ENCODE measurements around the gene SLC35E3. TPM values are rescaled to one million over a fixed set of nuclear protein-coding genes. Genes with fewer than 3 reads are reported as not detected.
"Not testable (repeated sequence)": the region's sequence is repeated elsewhere in the genome, so short reads cannot be mapped to it uniquely, and the experiment has no call there.

Gene SLC35E3
- total and polyA plus RNA-seq, 8 donors: 4.1 to 8.6 (median 5.7) TPM

DNA sequence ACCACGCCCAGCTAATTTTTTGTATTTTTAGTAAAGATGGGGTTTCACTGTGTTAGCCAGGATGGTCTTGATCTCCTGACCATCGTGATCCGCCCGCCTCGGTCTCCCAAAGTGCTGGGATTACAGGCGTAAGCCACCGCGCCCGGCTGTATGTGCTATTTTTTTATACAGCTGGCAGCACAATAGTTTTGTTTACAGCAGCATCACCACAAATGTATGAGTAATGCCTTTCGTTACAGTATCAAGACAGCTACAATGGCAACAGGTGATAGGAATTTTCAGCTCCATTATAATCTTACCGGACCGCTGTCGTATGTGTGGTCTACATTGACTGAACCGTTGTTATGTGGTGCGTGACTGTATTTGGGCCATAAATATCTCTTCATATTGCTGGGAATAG is 50.4 kb downstream of the SLC35E3 start:
- ATAC-seq: no peak
- no peaks in the 10 kb centered on the region for H3K36me3 ChIP-seq
- no peaks in the 10 kb centered on the region for H3K9me3 ChIP-seq
- no peak for DNase-seq
- 96 to 98% methylated on average over 15 of the region's 15 CpGs for WGBS, 2 donors
- no peak overlapping the region for H3K27ac ChIP-seq
- intact Hi-C loops (cut with DNase I): no loop called here
- TF ChIP-seq, protein P1, sequence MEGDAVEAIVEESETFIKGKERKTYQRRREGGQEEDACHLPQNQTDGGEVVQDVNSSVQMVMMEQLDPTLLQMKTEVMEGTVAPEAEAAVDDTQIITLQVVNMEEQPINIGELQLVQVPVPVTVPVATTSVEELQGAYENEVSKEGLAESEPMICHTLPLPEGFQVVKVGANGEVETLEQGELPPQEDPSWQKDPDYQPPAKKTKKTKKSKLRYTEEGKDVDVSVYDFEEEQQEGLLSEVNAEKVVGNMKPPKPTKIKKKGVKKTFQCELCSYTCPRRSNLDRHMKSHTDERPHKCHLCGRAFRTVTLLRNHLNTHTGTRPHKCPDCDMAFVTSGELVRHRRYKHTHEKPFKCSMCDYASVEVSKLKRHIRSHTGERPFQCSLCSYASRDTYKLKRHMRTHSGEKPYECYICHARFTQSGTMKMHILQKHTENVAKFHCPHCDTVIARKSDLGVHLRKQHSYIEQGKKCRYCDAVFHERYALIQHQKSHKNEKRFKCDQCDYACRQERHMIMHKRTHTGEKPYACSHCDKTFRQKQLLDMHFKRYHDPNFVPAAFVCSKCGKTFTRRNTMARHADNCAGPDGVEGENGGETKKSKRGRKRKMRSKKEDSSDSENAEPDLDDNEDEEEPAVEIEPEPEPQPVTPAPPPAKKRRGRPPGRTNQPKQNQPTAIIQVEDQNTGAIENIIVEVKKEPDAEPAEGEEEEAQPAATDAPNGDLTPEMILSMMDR (IDR thresholded peaks at IDR 0.05): no peak
- peaks cover 0 to 8% (median 8%) of the 10 kb centered on the region in 3 donors for H3K4me1 ChIP-seq
- no peaks in the 10 kb centered on the region for H3K27me3 ChIP-seq
- H3K4me3 ChIP-seq: no peak overlapping the region
- FAIRE-seq: no peak

DNA sequence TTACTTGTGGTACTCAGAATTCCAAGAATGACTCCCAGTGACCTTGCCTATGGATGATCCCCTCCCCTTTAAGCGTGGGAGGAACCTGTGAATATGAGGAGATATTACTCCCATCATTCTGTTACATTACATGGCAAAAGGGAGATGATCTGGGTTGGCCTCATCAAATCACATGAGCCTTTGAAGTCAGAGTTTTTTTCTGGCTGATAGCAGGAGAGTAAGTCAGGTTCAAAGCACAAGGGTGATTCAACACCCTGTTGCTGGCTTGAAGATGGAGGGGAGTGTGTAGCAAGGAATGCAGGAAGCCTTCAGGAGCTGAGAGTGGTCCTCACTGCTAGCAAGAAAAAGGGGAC is 52.9 kb downstream of the SLC35E3 start:
- H3K9me3 ChIP-seq: no peaks in the 10 kb centered on the region
- H3K36me3 ChIP-seq: no peaks in the 10 kb centered on the region
- WGBS, 2 donors: 97 to 100% methylated on average over 1 of the region's 1 CpG
- TF ChIP-seq, protein P1 (IDR thresholded peaks at IDR 0.05): no peak
- peaks cover 0 to 8% (median 8%) of the 10 kb centered on the region in 3 donors for H3K4me1 ChIP-seq
- H3K4me3 ChIP-seq: no peak overlapping the region
- FAIRE-seq (no peak), DNase-seq (no peak), ATAC-seq (no peak)
- H3K27ac ChIP-seq: no peak overlapping the region
- no peaks in the 10 kb centered on the region for H3K27me3 ChIP-seq
- intact Hi-C loops (cut with DNase I): no loop called here

DNA sequence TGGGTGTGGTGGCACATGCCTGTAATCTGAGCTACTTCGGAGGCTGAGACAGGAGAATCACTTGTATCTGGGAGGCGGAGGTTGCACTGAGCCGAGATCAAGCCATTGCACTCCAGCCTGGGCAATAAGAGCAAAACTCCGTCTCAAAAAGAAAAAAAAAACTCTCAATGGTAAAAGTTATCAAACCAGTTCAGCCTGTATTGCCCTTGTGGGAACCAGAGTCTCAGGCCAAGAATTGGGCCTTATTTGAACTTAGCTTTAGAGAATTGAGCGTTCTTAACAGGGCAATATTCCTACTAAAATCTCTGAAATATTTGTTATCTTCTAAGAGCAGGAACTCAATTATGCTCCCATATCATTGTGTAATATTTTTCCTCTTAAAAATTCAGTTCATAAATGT is 54.3 kb downstream of the SLC35E3 start:
- FAIRE-seq (no peak), ATAC-seq (peak; percentile 65 to 80 (median 70))

GRCh38 chr12:68801124-68801523 is 55.1 kb downstream of the SLC35E3 start:
- intact Hi-C loops (cut with DNase I); H3K9me3 ChIP-seq; DNase-seq; H3K27me3 ChIP-seq; H3K4me3 ChIP-seq; FAIRE-seq; H3K36me3 ChIP-seq; H3K27ac ChIP-seq; ATAC-seq: not testable (repeated sequence)
- 94% methylated on average over 7 of the region's 7 CpGs for WGBS, 2 donors
- peaks cover 0 to 11% (median 8%) of the 10 kb centered on the region in 3 donors for H3K4me1 ChIP-seq

More for the DNA sequence above, 54.3 kb downstream of the SLC35E3 start:
- Histone ChIP-seq H3K27me3 (no peaks in the 10 kb centered on the region), H3K27ac (peak overlapping the region in 1 of 4 donors; percentile 33), H3K4me1 (peaks cover 0 to 11% (median 8%) of the 10 kb centered on the region in 3 donors), H3K4me3 (no peak overlapping the region), H3K36me3 (no peaks in the 10 kb centered on the region), H3K9me3 (no peaks in the 10 kb centered on the region)
- DNase-seq: peak in 2 of 6 donors; percentile 25 to 34
- intact Hi-C loops (cut with DNase I): no loop called here
- TF ChIP-seq, protein P1 (IDR thresholded peaks at IDR 0.05): no peak
- WGBS, 2 donors: 26 to 27% methylated on average over 5 of the region's 5 CpGs

- ATAC-seq; DNase-seq; H3K27me3 ChIP-seq; H3K9me3 ChIP-seq; H3K27ac ChIP-seq; H3K4me3 ChIP-seq; FAIRE-seq; H3K36me3 ChIP-seq; intact Hi-C loops (cut with DNase I): not testable (repeated sequence)
- 77 to 81% methylated on average over 2 of the region's 2 CpGs for WGBS, 2 donors
- peaks cover 4 to 15% (median 14%) of the 10 kb centered on the region in 3 donors for H3K4me1 ChIP-seq
These were observed 56.4 kb downstream of the SLC35E3 start for GRCh38 chr12:68802372-68802745.

DNA sequence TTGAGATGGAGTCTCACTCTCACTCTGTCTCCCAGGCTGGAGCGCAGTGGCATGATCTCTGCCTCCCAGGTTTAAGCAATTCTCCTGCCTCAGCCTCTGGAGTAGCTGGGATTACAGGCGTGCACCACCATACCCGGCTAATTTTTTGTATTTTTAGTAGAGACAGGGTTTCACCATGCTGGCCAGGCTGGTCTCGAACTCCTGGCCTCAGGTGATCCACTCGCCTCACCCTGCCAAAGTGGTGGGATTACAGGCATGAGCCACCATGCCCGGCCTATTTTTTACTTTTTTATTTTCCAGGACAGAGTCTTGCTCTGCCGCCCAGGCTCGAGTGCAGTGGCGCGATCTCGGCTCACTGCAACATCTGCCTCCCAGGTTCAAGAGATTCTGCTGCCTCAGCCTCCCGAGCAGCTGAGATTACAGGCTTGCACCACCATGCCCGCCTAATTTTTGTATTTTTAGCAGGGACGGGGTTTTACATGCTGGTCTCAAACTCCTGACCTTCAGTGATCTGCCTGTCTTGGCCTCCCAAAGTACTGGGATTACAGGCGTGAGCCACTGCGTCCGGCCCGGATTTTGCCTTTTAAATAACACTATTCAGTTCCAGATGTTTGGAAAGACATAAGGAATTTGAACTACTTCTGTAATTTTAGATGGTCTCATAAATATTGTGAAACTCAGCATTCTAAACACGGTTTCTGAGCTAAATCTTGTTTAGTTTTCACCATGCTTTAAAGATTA is 57.1 kb downstream of the SLC35E3 start:
- H3K27me3 ChIP-seq; DNase-seq; H3K36me3 ChIP-seq; H3K4me3 ChIP-seq; H3K27ac ChIP-seq; H3K9me3 ChIP-seq; ATAC-seq; intact Hi-C loops (cut with DNase I); FAIRE-seq: not testable (repeated sequence)
- 93 to 95% methylated on average over 19 of the region's 19 CpGs for WGBS, 2 donors
- peaks cover 4 to 15% (median 14%) of the 10 kb centered on the region in 3 donors for H3K4me1 ChIP-seq

Data from pancreas (tissue), 10 donors.